Fibroblast of lung (primary cell): Measurements from ENCODE around the gene ZNF304. TPM values are rescaled to one million over a fixed set of nuclear protein-coding genes. Genes with fewer than 3 reads are reported as not detected.
"Not testable (repeated sequence)": the region's sequence is repeated elsewhere in the genome, so short reads cannot be mapped to it uniquely, and the experiment has no call there.

Experiments
- DNase-seq, 2 donors: peaks; one replicate each; pipeline versions ENCODE4 v3.0.0 to v3.0.0-alpha.2; 2010; ENCODE audit warnings: low read depth in 2 of 2
- H2AFZ ChIP-seq: 2 replicates; pipeline ENCODE4 v1.5.1; 2012; ENCODE audit warnings: low read length, control low read depth, inconsistent platforms
- H3K27ac ChIP-seq: 2 replicates; pipeline ENCODE4 v1.5.1; 2011; ENCODE audit warnings: low read length, control low read depth; ENCODE audit not compliant: insufficient read depth
- H3K27me3 ChIP-seq: 2 replicates; pipeline ENCODE4 v1.5.1; 2011; ENCODE audit warnings: mild to moderate bottlenecking, low read length; ENCODE audit not compliant: control insufficient read depth, insufficient read depth
- H3K36me3 ChIP-seq: 2 replicates; pipeline ENCODE4 v1.5.1; 2011; ENCODE audit warnings: low read length; ENCODE audit not compliant: control insufficient read depth, insufficient read depth
- H3K4me1 ChIP-seq: 2 replicates; pipeline ENCODE4 v1.5.1; 2011; ENCODE audit warnings: low read length; ENCODE audit not compliant: control insufficient read depth, insufficient read depth; ENCODE audit errors: extremely low read depth
- H3K4me2 ChIP-seq: 2 replicates; pipeline ENCODE4 v1.5.1; 2011; ENCODE audit warnings: low read length, control low read depth; ENCODE audit not compliant: insufficient read depth; ENCODE audit errors: extremely low read depth
- H3K4me3 ChIP-seq, 4 experiments: fragments of 200-600 bp in 1 of 4; sonication (generic) in 1 of 4; replicated peaks in 1 of 4; 2 replicates each; pipeline ENCODE4 v1.5.1; 2011 to 2016; ENCODE audit warnings: low read length in 4 of 4, low read depth in 3 of 4, mild to moderate bottlenecking in 3 of 4, control low read depth in 2 of 4, inconsistent platforms in 1 of 4, mixed read lengths in 1 of 4; ENCODE audit not compliant: insufficient read depth in 1 of 4; ENCODE audit errors: control extremely low read depth in 1 of 4
- H3K79me2 ChIP-seq: 2 replicates; pipeline ENCODE4 v1.5.1; 2012; ENCODE audit warnings: mild to moderate bottlenecking, low read length, inconsistent platforms; ENCODE audit not compliant: control insufficient read depth, insufficient read depth
- H3K9ac ChIP-seq: 2 replicates; pipeline ENCODE4 v1.5.1; 2011; ENCODE audit warnings: mild to moderate bottlenecking, low read length, control low read depth; ENCODE audit not compliant: insufficient read depth
- H3K9me3 ChIP-seq: 2 replicates; pipeline ENCODE4 v1.5.1; 2012; ENCODE audit warnings: low read depth, low read length; ENCODE audit not compliant: control insufficient read depth, insufficient read depth
- H4K20me1 ChIP-seq: 2 replicates; pipeline ENCODE4 v1.5.1; 2011; ENCODE audit warnings: low read length; ENCODE audit not compliant: control insufficient read depth, insufficient read depth; ENCODE audit errors: extremely low read depth
- EZH2 ChIP-seq: IDR thresholded peaks from 2 replicates; pipeline ENCODE4 v1.5.1; 2012; ENCODE audit warnings: low read length, control low read depth, mild to moderate bottlenecking; ENCODE audit errors: missing control alignments
- polyA plus RNA-seq, 2 donors: library from polyadenylated mRNA; depleted of rRNA in 1 of 2; stranded (reverse) in 1 of 2; unstranded in 1 of 2; fragments of >200 nt; gene quantifications; 2 replicates each; pipeline ENCODE4 v1.2.1, GENCODE V29; 2011 to 2012; ENCODE audit warnings: missing spikeins in 1 of 2
- total RNA-seq: library from RNA; depleted of rRNA; stranded (reverse); fragments of >200 nt; gene quantifications from 2 replicates; pipeline ENCODE4 v1.2.1, GENCODE V29; 2014
- TF ChIP-seq, protein P1 (sequence below), 2 donors: IDR thresholded peaks in 1 of 2; conservative IDR thresholded peaks in 1 of 2; 1 replicate in 1 of 2; 2 replicates in 1 of 2; pipeline ENCODE4 v1.5.1; 2011 to 2012; ENCODE audit warnings: low read length in 2 of 2, control low read depth in 1 of 2, inconsistent platforms in 1 of 2, low read depth in 1 of 2, mild to moderate bottlenecking in 1 of 2

ZNF304 gene
- total and polyA plus RNA-seq, 2 donors (not counting 1 experiment from before 2014, with no cell fraction given), result 7.3 to 13.7 TPM

DNA sequence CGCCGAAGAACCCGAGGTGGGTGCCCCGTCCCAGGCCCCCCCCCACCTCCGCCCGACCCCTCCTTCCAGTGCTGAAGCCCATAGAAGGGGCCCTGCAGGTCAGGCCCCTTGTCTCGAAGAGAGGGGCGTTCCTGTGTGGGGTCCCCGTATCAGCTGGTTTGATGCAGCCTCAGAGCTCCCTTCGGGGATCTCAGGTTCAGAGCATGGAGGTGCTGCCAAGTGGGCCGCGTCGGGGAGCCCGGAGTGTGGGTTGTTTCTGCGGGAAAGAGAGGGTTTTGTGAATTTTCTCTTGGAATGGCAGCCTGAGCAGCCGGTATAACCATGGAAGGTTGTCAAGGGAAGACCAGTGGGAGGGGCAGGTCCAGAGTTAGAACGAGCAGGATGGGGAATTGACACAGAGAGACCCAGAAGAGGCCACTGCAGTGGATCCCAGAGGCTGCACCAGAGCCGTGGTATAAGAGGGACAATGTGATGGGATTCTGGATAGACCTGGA lies 12.7 kb downstream of the ZNF304 start:
- Histone ChIP-seq H3K27ac (peak overlapping the region; percentile 88), H3K9ac (peak overlapping the region; percentile 84), H3K4me3 (peak overlapping the region; percentile 58 to 93 (median 84)), H3K4me1 (peaks cover 3% of the 10 kb centered on the region), H3K79me2 (peaks cover 12% of the 10 kb centered on the region), H2AFZ (peak overlapping the region; percentile 70), H3K9me3 (no peaks in the 10 kb centered on the region), H3K36me3 (no peaks in the 10 kb centered on the region), H3K27me3 (no peaks in the 10 kb centered on the region), H3K4me2 (peak overlapping the region; percentile 90), H4K20me1 (no peaks in the 10 kb centered on the region)
- TF ChIP-seq EZH2, result no peak
- TF ChIP-seq, protein P1, sequence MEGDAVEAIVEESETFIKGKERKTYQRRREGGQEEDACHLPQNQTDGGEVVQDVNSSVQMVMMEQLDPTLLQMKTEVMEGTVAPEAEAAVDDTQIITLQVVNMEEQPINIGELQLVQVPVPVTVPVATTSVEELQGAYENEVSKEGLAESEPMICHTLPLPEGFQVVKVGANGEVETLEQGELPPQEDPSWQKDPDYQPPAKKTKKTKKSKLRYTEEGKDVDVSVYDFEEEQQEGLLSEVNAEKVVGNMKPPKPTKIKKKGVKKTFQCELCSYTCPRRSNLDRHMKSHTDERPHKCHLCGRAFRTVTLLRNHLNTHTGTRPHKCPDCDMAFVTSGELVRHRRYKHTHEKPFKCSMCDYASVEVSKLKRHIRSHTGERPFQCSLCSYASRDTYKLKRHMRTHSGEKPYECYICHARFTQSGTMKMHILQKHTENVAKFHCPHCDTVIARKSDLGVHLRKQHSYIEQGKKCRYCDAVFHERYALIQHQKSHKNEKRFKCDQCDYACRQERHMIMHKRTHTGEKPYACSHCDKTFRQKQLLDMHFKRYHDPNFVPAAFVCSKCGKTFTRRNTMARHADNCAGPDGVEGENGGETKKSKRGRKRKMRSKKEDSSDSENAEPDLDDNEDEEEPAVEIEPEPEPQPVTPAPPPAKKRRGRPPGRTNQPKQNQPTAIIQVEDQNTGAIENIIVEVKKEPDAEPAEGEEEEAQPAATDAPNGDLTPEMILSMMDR (conservative IDR thresholded peaks at IDR 0.05 in 1 of 2, IDR thresholded peaks at IDR 0.05 in 1 of 2; ENCODE audit: low read depth in 1 of 2, low read length in 2 of 2), result no peak
- DNase-seq, result peak in 1 of 2 donors; percentile 12

DNA sequence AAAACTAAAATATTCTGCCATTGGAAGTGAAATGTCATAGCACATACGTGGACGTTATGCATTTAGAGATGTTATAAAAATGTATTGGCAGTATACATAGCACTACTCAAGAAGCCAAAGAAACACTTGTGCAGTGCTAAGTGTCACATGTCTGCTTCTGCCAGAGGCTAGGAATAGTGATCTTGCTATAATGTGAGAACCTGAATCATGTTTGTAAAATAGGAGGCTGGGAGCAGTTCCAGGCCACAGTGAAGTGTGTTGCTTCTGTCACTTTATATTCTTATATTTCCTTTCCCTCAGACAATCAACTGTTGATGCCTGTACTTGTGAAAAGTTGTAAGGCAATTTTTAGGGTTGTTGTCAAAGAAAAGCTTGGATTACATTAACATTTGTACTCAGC lies 15.7 kb downstream of the ZNF304 start:
- TF ChIP-seq EZH2, result no peak
- TF ChIP-seq, protein P1 (conservative IDR thresholded peaks at IDR 0.05 in 1 of 2, IDR thresholded peaks at IDR 0.05 in 1 of 2; ENCODE audit: low read depth in 1 of 2, low read length in 2 of 2), result no peak
- Histone ChIP-seq H3K27me3 (no peaks in the 10 kb centered on the region), H3K27ac (no peak overlapping the region), H3K4me3 (no peak overlapping the region), H3K36me3 (no peaks in the 10 kb centered on the region), H3K9me3 (no peaks in the 10 kb centered on the region), H3K4me2 (no peak overlapping the region), H4K20me1 (no peaks in the 10 kb centered on the region), H3K4me1 (peaks cover 3% of the 10 kb centered on the region), H3K9ac (no peak overlapping the region), H2AFZ (no peak overlapping the region), H3K79me2 (peaks cover 12% of the 10 kb centered on the region)
- DNase-seq, result no peak

DNA sequence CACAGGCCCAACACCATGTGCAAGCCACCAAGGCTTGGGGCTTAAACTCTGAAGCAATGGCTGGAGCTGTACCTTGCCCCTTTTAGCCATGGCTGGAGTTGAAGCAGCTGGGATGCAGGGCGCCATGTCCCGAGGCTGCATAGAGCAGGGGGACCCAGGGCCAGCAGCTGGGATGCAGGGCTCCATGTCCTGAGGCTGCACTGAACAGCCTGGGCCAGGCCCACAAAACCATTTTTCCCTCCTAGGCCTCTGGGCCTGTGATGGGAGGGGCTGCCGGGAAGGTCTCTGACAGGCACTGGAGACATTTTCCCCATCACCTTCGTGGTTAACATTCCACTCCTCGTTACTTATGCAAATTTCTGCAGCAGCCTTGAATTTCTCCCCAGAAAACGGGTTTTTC lies 23.1 kb downstream of the ZNF304 start:
- no peak overlapping the region for H3K4me2 ChIP-seq
- H3K79me2 ChIP-seq, result no peaks in the 10 kb centered on the region
- no peak overlapping the region for H2AFZ ChIP-seq
- no peaks in the 10 kb centered on the region for H3K27me3 ChIP-seq
- no peaks in the 10 kb centered on the region for H4K20me1 ChIP-seq
- no peak for TF ChIP-seq EZH2
- TF ChIP-seq, protein P1 (conservative IDR thresholded peaks at IDR 0.05 in 1 of 2, IDR thresholded peaks at IDR 0.05 in 1 of 2; ENCODE audit: low read depth in 1 of 2, low read length in 2 of 2), result no peak
- H3K4me1 ChIP-seq, result no peaks in the 10 kb centered on the region
- H3K27ac ChIP-seq, result no peak overlapping the region
- peaks cover 10% of the 10 kb centered on the region for H3K9me3 ChIP-seq
- H3K4me3 ChIP-seq, result no peak overlapping the region
- H3K9ac ChIP-seq, result no peak overlapping the region
- H3K36me3 ChIP-seq, result peaks cover 4% of the 10 kb centered on the region
- no peak for DNase-seq

GRCh38 chr19:57374647-57375046 lies 23.6 kb downstream of the ZNF304 start:
- H3K4me1 ChIP-seq, H3K27me3 ChIP-seq, H3K36me3 ChIP-seq, H3K4me2 ChIP-seq, H2AFZ ChIP-seq, H3K79me2 ChIP-seq, H3K27ac ChIP-seq, H4K20me1 ChIP-seq, DNase-seq, H3K4me3 ChIP-seq, H3K9ac ChIP-seq: not testable (repeated sequence)
- H3K9me3 ChIP-seq, result peaks cover 10% of the 10 kb centered on the region
